Activated naive CD4-positive, alpha-beta T cell treated with anti-CD3 and anti-CD28 coated beads, Interleukin-2, amount 10 ng/mL, durations not matched to agents 5 hours and 36 hours (primary cell): ENCODE results near the gene RUFY2. TPM values are rescaled to one million over a fixed set of nuclear protein-coding genes. Genes with fewer than 3 reads are reported as not detected.

Experiments
- total RNA-seq, 2 experiments: library from RNA; stranded (reverse); gene quantifications; one replicate each; pipeline ENCODE4 v1.2.3, GENCODE V29; 2021

Gene RUFY2, protein sequence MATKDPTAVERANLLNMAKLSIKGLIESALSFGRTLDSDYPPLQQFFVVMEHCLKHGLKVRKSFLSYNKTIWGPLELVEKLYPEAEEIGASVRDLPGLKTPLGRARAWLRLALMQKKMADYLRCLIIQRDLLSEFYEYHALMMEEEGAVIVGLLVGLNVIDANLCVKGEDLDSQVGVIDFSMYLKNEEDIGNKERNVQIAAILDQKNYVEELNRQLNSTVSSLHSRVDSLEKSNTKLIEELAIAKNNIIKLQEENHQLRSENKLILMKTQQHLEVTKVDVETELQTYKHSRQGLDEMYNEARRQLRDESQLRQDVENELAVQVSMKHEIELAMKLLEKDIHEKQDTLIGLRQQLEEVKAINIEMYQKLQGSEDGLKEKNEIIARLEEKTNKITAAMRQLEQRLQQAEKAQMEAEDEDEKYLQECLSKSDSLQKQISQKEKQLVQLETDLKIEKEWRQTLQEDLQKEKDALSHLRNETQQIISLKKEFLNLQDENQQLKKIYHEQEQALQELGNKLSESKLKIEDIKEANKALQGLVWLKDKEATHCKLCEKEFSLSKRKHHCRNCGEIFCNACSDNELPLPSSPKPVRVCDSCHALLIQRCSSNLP
- total RNA-seq = 10 to 100 TPM; 12.0 to 15.0 TPM

DNA sequence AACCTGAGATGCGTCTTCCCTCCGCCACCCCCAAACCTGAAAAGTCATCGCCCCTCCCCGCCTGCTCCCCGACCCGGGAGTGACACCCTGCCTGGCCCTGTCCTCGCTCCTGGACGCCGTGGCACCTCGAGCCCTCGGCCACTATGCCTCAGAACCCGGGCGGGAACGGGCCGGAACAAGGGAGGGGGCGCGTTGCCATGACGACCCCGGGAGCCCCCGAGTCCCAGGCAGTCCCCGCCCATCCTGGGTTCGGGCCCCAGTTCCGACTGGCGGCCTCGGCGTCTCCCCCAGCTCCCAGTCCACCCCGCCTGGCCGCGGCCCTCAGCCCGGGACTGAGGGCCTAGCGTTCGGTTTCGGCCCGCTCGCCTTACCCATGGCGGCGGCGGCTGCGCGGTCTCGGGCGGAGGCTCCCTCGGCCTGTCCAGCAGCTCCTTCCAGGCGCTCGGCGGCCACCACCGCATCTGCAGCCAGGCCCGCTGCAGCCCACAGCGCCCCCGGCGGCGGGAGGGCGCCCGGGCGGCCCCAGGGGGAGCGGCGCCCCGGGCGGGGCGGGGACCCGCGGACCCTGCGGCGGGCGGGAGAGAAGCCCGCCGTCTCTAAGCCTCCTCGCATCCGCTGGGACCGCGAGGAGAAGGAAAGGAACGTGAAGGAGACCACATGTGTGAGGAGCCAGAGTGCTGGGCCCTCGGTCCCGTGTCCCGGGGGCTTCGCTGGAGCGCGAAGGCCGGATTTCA lies at the start of gene RUFY2:
Gene RUFY2 (minus strand): TSS at position 463 of the 734 bp plus-strand sequence. CDS start 88 bp downstream, at position 375.

DNA sequence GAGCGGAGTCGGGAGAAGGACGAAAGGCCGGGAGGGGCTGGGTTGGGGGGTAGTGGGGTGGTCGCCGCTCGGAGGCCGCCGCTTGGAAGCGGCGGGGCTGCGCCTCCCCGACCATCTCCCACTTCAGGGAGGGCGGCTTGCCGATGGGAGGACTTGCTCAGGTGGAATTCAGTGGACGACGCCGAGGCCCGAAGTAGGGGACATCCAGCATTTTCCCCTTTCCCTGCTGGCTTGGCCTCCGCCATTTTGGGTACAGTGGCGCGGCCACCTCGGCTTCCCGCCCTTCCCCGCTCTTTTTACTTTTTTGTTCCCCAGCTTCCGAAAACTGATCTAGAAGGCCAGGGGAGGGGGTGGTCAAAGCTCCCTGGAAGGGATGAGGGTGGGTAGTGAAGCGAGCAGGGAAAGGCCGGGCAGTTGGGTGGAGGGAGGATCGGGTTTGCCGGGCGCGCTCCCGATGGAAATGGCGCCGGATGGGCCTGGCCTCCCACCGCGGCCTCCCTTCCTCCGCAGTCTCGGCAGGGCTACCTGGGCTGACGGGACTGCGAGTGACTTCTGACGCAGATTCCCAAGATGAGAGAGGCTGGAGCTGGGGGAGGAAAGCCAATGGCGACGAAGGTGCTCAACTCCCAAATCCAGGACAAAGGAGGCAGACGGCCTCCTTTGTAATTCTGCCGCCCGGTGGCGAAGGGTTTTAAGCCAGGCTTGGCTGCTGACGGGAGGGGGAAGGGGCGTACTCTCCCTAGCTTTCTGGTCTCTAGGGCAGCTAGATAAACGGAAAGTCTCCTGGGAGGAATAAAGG lies 74.6 kb downstream of the RUFY2 start, which contains the start of gene PBLD:
Gene PBLD (minus strand): TSS at position 670 of the 799 bp plus-strand sequence. CDS start 26,084 bp downstream, outside the sequence.

DNA sequence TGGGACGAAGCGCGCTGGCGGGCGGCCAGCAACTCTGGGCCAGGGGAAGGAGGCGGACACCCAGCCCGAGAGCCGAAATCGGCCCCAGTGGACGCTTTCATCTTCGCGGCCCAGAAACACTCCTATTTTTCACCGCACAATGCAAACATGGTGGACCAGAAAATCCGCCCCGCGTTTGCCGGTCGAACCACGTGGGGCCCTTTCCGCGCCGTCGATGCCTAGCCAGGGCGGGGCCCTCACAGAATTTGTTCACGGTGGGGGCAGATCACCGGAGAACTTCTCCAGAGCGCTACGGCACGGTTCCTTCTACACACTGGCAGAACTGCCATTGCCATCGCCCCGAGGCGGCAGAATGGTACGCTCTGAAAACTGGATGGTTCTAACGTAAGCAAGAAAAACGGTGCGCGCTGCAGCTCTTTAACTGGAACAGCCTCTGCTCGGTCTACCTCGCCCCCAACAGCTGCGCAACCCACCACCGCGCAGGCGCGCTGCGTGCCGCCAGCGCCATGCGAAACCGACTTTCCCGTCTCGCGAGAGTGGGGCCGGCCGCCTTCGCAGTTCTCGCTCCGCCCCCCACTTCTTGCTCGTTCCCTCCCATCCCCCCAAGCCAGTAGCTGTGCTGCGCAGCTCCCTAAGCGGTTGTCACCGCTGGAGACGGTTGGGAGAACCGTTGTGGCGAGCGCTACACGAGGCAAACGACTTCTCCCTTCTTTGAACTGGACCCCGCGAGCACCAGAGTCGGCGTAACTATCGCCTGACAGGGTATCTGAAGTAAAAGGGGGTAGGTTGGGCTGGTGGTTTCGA lies 75.4 kb downstream of the RUFY2 start, which contains the start of gene HNRNPH3:
Gene HNRNPH3 (plus strand): TSS at position 610 of the 804 bp plus-strand sequence. CDS start 5,158 bp downstream, outside the sequence.

Other genes starting within 250 kb of the RUFY2 start
- not detected for gene ATOH7, start 175.2 kb downstream of the RUFY2 start, total RNA-seq
- gene HNRNPH3, start 75.2 kb downstream of the RUFY2 start, total RNA-seq = 100 to 1,000 TPM; 107 to 115 TPM
- gene PBLD, start 74.3 kb downstream of the RUFY2 start, total RNA-seq = 1 to 10 TPM; 2.0 to 2.7 TPM
- gene DNA2, start 64.7 kb upstream of the RUFY2 start, total RNA-seq = 10 to 100 TPM; 29.2 to 33.7 TPM
- 10 to 100 TPM; 15.2 to 17.3 TPM for gene SLC25A16, start 120.2 kb upstream of the RUFY2 start, total RNA-seq
- 1 to 10 TPM; 2.8 to 2.9 TPM for gene TET1, start 153.1 kb upstream of the RUFY2 start, total RNA-seq